HG03558 (cell line): Measurements from ENCODE around the gene PPP2R5C.

ENCODE experiments used
- ATAC-seq: cut with Tn5 transposase; IDR thresholded peaks from one replicate; pipeline ENCODE4 v1.9.1; 2021; ENCODE audit warnings: moderate number of reproducible peaks; ENCODE audit not compliant: unreplicated experiment; ENCODE audit errors: extremely low read depth

Gene PPP2R5C

GRCh38 chr14:101972126-101972866 lies 210.8 kb downstream of the PPP2R5C start:
- ATAC-seq, result no peak

GRCh38 chr14:101973356-101973755 lies 211.8 kb downstream of the PPP2R5C start:
- ATAC-seq, result no peak

GRCh38 chr14:101975231-101975630 lies 213.7 kb downstream of the PPP2R5C start:
- no peak for ATAC-seq
